Mucosa of rectum (tissue), 2 donors: ENCODE results near the gene MT1B.
"Not testable (repeated sequence)": the region's sequence is repeated elsewhere in the genome, so short reads cannot be mapped to it uniquely, and the experiment has no call there.

Source experiments
- H3K27ac ChIP-seq, 2 donors: one replicate each; pipeline ENCODE4 v1.7.0; 2013; ENCODE audit warnings: inconsistent platforms in 2 of 2, low read depth in 2 of 2, low read length in 2 of 2
- H3K27me3 ChIP-seq, 2 donors: one replicate each; pipeline ENCODE4 v1.7.0; 2013; ENCODE audit warnings: low read length in 2 of 2; ENCODE audit not compliant: control insufficient read depth in 2 of 2, insufficient read depth in 2 of 2
- H3K36me3 ChIP-seq, 2 donors: one replicate each; pipeline ENCODE4 v1.7.0; 2013; ENCODE audit warnings: low read length in 2 of 2; ENCODE audit not compliant: control insufficient read depth in 2 of 2, insufficient read depth in 2 of 2
- H3K4me1 ChIP-seq, 2 donors: one replicate each; pipeline ENCODE4 v1.7.0; 2013; ENCODE audit warnings: low read length in 2 of 2, mild to moderate bottlenecking in 1 of 2; ENCODE audit not compliant: control insufficient read depth in 2 of 2, insufficient read depth in 2 of 2
- H3K4me3 ChIP-seq, 2 donors: one replicate each; pipeline ENCODE4 v1.7.0; 2013; ENCODE audit warnings: low read length in 2 of 2
- H3K9ac ChIP-seq, 2 donors: one replicate each; pipeline ENCODE4 v1.7.0; 2013; ENCODE audit warnings: low read length in 2 of 2, low read depth in 1 of 2, mild to moderate bottlenecking in 1 of 2
- H3K9me3 ChIP-seq, 2 donors: one replicate each; pipeline ENCODE4 v1.7.0; 2013; ENCODE audit warnings: low read length in 2 of 2; ENCODE audit not compliant: control insufficient read depth in 2 of 2
- donor health status: healthy.
- donor health status: Normal muscosa, but diverticular disease.

MT1B gene

GRCh38 chr16:56617212-56618085 is 34.2 kb upstream of the MT1B start:
- peaks cover 0 to 5% of the 10 kb centered on the region in 2 donors for H3K27me3 ChIP-seq
- H3K4me3 ChIP-seq, result peak overlapping the region; percentile 39 to 54
- H3K4me1 ChIP-seq, result peaks cover 8 to 10% of the 10 kb centered on the region in 2 donors
- no peaks in the 10 kb centered on the region for H3K9me3 ChIP-seq
- no peaks in the 10 kb centered on the region for H3K36me3 ChIP-seq
- H3K9ac ChIP-seq, result peak overlapping the region; percentile 58 to 70
- peak overlapping the region; percentile 1 to 37 for H3K27ac ChIP-seq

GRCh38 chr16:56618138-56618537 is 33.5 kb upstream of the MT1B start:
- Histone ChIP-seq H3K9ac (peak overlapping the region in 1 of 2 donors; percentile 70), H3K4me1 (peaks cover 8 to 10% of the 10 kb centered on the region in 2 donors), H3K4me3 (peak overlapping the region in 1 of 2 donors; percentile 39), H3K9me3 (no peaks in the 10 kb centered on the region), H3K27me3 (peaks cover 0 to 5% of the 10 kb centered on the region in 2 donors), H3K36me3 (no peaks in the 10 kb centered on the region), H3K27ac (no peak overlapping the region)

GRCh38 chr16:56620339-56620897 is 31.3 kb upstream of the MT1B start:
- H3K9ac ChIP-seq, result no peak overlapping the region
- H3K4me3 ChIP-seq, result no peak overlapping the region
- peaks cover 8 to 16% of the 10 kb centered on the region in 2 donors for H3K4me1 ChIP-seq
- H3K27ac ChIP-seq, result no peak overlapping the region
- peaks cover 0 to 5% of the 10 kb centered on the region in 2 donors for H3K27me3 ChIP-seq
- H3K9me3 ChIP-seq, result no peaks in the 10 kb centered on the region
- H3K36me3 ChIP-seq, result no peaks in the 10 kb centered on the region

GRCh38 chr16:56621665-56622445 is 29.8 kb upstream of the MT1B start:
- not testable (repeated sequence) for H3K36me3 ChIP-seq, H3K9me3 ChIP-seq, H3K27ac ChIP-seq, H3K27me3 ChIP-seq, H3K4me3 ChIP-seq, H3K9ac ChIP-seq
- H3K4me1 ChIP-seq, result peaks cover 8 to 26% of the 10 kb centered on the region in 2 donors

GRCh38 chr16:56623184-56623583 is 28.5 kb upstream of the MT1B start:
- not testable (repeated sequence) for H3K9me3 ChIP-seq, H3K27me3 ChIP-seq, H3K9ac ChIP-seq, H3K27ac ChIP-seq, H3K4me3 ChIP-seq, H3K36me3 ChIP-seq
- H3K4me1 ChIP-seq, result peaks cover 2 to 21% of the 10 kb centered on the region in 2 donors

- no peak overlapping the region for H3K4me3 ChIP-seq
- H3K9ac ChIP-seq, result no peak overlapping the region
- H3K36me3 ChIP-seq, result no peaks in the 10 kb centered on the region
- H3K9me3 ChIP-seq, result no peaks in the 10 kb centered on the region
- no peaks in the 10 kb centered on the region for H3K27me3 ChIP-seq
- no peak overlapping the region for H3K27ac ChIP-seq
- H3K4me1 ChIP-seq, result peaks cover 2 to 21% of the 10 kb centered on the region in 2 donors
Observed at GRCh38 chr16:56623637-56624036, 28.0 kb upstream of the MT1B start.

- no peaks in the 10 kb centered on the region for H3K27me3 ChIP-seq
- no peaks in the 10 kb centered on the region for H3K36me3 ChIP-seq
- H3K9me3 ChIP-seq, result no peaks in the 10 kb centered on the region
- peaks cover 2 to 21% of the 10 kb centered on the region in 2 donors for H3K4me1 ChIP-seq
- peak within 1 kb of the TSS; percentile 93 to 97 for H3K27ac ChIP-seq
- peak within 1 kb of the TSS; percentile 97 for H3K9ac ChIP-seq
- H3K4me3 ChIP-seq, result peak within 1 kb of the TSS; percentile 81 to 95
Observed at GRCh38 chr16:56625140-56625942, 26.3 kb upstream of the MT1B start, which contains the start of gene MT1E. MT1E (plus strand) TSS chr16:56625781; CDS start chr16:56625852, 71 bp downstream.

- Histone ChIP-seq H3K27ac (peak overlapping the region; percentile 93 to 97), H3K27me3 (no peaks in the 10 kb centered on the region), H3K36me3 (no peaks in the 10 kb centered on the region), H3K9ac (peak overlapping the region; percentile 92 to 97), H3K4me3 (peak overlapping the region; percentile 81 to 95), H3K9me3 (no peaks in the 10 kb centered on the region), H3K4me1 (peaks cover 2 to 21% of the 10 kb centered on the region in 2 donors)
Observed at GRCh38 chr16:56625943-56626654, 25.6 kb upstream of the MT1B start.

- peak overlapping the region; percentile 93 to 97 for H3K27ac ChIP-seq
- peak overlapping the region; percentile 92 to 97 for H3K9ac ChIP-seq
- no peaks in the 10 kb centered on the region for H3K27me3 ChIP-seq
- H3K4me1 ChIP-seq, result peaks cover 2 to 21% of the 10 kb centered on the region in 2 donors
- H3K4me3 ChIP-seq, result peak overlapping the region; percentile 81 to 95
- no peaks in the 10 kb centered on the region for H3K9me3 ChIP-seq
- H3K36me3 ChIP-seq, result no peaks in the 10 kb centered on the region
Observed at GRCh38 chr16:56626685-56627084, 25.0 kb upstream of the MT1B start.
